ENCODE data around the gene RASGRF2.

DNA sequence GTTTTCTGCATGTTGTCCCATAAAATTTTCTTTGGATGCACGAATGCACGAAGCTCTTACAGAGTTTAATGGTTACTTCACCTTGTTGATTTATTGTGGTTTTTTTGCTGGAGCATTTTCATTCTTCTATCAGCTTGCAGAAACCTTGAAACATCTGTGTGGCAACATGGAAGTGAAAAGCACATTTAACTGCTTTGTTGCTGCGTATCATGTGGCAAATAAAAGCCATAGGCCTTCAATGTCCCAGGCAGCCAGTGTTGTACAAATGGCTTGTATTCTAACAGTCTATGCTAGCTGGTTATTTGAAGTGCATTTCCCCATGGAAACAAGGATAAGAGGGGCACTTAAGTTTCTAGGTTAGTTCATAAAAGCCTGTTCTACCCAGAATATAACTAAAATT, 42.5 kb upstream of the RASGRF2 start:
- TF ChIP-seq, protein P1, sequence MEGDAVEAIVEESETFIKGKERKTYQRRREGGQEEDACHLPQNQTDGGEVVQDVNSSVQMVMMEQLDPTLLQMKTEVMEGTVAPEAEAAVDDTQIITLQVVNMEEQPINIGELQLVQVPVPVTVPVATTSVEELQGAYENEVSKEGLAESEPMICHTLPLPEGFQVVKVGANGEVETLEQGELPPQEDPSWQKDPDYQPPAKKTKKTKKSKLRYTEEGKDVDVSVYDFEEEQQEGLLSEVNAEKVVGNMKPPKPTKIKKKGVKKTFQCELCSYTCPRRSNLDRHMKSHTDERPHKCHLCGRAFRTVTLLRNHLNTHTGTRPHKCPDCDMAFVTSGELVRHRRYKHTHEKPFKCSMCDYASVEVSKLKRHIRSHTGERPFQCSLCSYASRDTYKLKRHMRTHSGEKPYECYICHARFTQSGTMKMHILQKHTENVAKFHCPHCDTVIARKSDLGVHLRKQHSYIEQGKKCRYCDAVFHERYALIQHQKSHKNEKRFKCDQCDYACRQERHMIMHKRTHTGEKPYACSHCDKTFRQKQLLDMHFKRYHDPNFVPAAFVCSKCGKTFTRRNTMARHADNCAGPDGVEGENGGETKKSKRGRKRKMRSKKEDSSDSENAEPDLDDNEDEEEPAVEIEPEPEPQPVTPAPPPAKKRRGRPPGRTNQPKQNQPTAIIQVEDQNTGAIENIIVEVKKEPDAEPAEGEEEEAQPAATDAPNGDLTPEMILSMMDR (IDR thresholded peaks at IDR 0.05) = no peak
- no peak for TF ChIP-seq POLR2A (IDR thresholded peaks at IDR 0.05)

Data from uterus (tissue), 2 donors.